PC-9 (cell line): Measurements from ENCODE around the gene IFITM5.

Experiments
- CTCF ChIP-seq: fragments of 200-600 bp; sonication (generic); conservative IDR thresholded peaks from 2 replicates; pipeline ENCODE4 v1.6.1; 2017; ENCODE audit warnings: mixed run types, antibody characterized with exemption, mild to moderate bottlenecking, moderate library complexity
- EZH2 ChIP-seq: fragments of 200-600 bp; sonication (generic); IDR thresholded peaks from 2 replicates; pipeline ENCODE4 v1.8.0; 2017; ENCODE audit warnings: antibody characterized with exemption, low read depth

GRCh38 chr11:342328-342727 lies 43.0 kb upstream of the IFITM5 start:
- no peak for TF ChIP-seq EZH2
- TF ChIP-seq CTCF: no peak
